Measurements from ENCODE around the gene STRN.

STRN gene

DNA sequence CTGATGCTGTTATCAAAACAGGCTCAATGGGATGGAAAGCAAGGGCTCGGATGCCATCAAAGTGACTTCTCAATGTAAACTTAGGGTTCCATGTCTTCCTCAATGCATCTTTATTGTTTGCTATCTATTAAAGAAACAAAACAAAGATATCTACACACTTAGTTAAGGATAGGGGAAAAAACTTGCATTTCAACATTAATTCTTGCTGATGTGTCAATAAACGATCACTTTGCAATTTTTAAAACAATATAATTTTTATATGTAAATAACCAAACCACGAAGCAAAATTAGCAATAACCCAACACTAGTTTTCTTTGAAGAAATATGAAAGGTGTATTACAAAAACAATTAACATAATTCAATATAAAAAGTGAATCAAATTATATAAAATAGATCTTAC is 96.7 kb downstream of the STRN start:
- no peak for ATAC-seq
- TF ChIP-seq, protein P1, sequence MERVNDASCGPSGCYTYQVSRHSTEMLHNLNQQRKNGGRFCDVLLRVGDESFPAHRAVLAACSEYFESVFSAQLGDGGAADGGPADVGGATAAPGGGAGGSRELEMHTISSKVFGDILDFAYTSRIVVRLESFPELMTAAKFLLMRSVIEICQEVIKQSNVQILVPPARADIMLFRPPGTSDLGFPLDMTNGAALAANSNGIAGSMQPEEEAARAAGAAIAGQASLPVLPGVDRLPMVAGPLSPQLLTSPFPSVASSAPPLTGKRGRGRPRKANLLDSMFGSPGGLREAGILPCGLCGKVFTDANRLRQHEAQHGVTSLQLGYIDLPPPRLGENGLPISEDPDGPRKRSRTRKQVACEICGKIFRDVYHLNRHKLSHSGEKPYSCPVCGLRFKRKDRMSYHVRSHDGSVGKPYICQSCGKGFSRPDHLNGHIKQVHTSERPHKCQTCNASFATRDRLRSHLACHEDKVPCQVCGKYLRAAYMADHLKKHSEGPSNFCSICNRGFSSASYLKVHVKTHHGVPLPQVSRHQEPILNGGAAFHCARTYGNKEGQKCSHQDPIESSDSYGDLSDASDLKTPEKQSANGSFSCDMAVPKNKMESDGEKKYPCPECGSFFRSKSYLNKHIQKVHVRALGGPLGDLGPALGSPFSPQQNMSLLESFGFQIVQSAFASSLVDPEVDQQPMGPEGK (CRISPR knock-in tag; IDR thresholded peaks at IDR 0.05; ENCODE audit: borderline replicate concordance), result no peak
- TF ChIP-seq ARNTL (CRISPR knock-in tag; IDR thresholded peaks at IDR 0.05; ENCODE audit: borderline replicate concordance, low read depth) (no peak), POU6F1 (CRISPR knock-in tag; IDR thresholded peaks at IDR 0.05; ENCODE audit: borderline replicate concordance, low read depth) (no peak), TCF4 (CRISPR knock-in tag; IDR thresholded peaks at IDR 0.05; ENCODE audit: borderline replicate concordance) (no peak), PPARA (CRISPR knock-in tag; IDR thresholded peaks at IDR 0.05; ENCODE audit: borderline replicate concordance) (no peak), ZNF70 (CRISPR knock-in tag; IDR thresholded peaks at IDR 0.05) (no peak)
- TF ChIP-seq, protein P2, sequence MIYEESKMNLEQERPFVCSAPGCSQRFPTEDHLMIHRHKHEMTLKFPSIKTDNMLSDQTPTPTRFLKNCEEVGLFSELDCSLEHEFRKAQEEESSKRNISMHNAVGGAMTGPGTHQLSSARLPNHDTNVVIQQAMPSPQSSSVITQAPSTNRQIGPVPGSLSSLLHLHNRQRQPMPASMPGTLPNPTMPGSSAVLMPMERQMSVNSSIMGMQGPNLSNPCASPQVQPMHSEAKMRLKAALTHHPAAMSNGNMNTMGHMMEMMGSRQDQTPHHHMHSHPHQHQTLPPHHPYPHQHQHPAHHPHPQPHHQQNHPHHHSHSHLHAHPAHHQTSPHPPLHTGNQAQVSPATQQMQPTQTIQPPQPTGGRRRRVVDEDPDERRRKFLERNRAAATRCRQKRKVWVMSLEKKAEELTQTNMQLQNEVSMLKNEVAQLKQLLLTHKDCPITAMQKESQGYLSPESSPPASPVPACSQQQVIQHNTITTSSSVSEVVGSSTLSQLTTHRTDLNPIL (CRISPR knock-in tag; IDR thresholded peaks at IDR 0.05; ENCODE audit: low read depth), result no peak

GRCh38 chr2:36861896-36862295 is 104.4 kb downstream of the STRN start:
- ATAC-seq, result no peak
- TF ChIP-seq SNAI2 (CRISPR knock-in tag; IDR thresholded peaks at IDR 0.05), result no peak
- no peak for TF ChIP-seq ZNF70 (CRISPR knock-in tag; IDR thresholded peaks at IDR 0.05)
- no peak for TF ChIP-seq CSDC2 (CRISPR knock-in tag; IDR thresholded peaks at IDR 0.05)
- TF ChIP-seq TCF4 (CRISPR knock-in tag; IDR thresholded peaks at IDR 0.05; ENCODE audit: borderline replicate concordance), result no peak
- TF ChIP-seq ZNF8 (CRISPR knock-in tag; IDR thresholded peaks at IDR 0.05), result no peak
- no peak for TF ChIP-seq GLIS3 (CRISPR knock-in tag; IDR thresholded peaks at IDR 0.05)
- TF ChIP-seq BACH2 (CRISPR knock-in tag; IDR thresholded peaks at IDR 0.05; ENCODE audit: borderline replicate concordance), result no peak
- TF ChIP-seq, protein P1 (CRISPR knock-in tag; IDR thresholded peaks at IDR 0.05; ENCODE audit: borderline replicate concordance), result no peak
- TF ChIP-seq ISL1 (CRISPR knock-in tag; IDR thresholded peaks at IDR 0.05), result no peak
- TF ChIP-seq, protein P3, sequence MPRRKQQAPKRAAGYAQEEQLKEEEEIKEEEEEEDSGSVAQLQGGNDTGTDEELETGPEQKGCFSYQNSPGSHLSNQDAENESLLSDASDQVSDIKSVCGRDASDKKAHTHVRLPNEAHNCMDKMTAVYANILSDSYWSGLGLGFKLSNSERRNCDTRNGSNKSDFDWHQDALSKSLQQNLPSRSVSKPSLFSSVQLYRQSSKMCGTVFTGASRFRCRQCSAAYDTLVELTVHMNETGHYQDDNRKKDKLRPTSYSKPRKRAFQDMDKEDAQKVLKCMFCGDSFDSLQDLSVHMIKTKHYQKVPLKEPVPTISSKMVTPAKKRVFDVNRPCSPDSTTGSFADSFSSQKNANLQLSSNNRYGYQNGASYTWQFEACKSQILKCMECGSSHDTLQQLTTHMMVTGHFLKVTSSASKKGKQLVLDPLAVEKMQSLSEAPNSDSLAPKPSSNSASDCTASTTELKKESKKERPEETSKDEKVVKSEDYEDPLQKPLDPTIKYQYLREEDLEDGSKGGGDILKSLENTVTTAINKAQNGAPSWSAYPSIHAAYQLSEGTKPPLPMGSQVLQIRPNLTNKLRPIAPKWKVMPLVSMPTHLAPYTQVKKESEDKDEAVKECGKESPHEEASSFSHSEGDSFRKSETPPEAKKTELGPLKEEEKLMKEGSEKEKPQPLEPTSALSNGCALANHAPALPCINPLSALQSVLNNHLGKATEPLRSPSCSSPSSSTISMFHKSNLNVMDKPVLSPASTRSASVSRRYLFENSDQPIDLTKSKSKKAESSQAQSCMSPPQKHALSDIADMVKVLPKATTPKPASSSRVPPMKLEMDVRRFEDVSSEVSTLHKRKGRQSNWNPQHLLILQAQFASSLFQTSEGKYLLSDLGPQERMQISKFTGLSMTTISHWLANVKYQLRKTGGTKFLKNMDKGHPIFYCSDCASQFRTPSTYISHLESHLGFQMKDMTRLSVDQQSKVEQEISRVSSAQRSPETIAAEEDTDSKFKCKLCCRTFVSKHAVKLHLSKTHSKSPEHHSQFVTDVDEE (CRISPR knock-in tag; IDR thresholded peaks at IDR 0.05), result no peak
- TF ChIP-seq OSR1 (CRISPR knock-in tag; IDR thresholded peaks at IDR 0.05), result no peak
- no peak for TF ChIP-seq ZFP30 (CRISPR knock-in tag; IDR thresholded peaks at IDR 0.05)
- no peak for TF ChIP-seq PPARA (CRISPR knock-in tag; IDR thresholded peaks at IDR 0.05; ENCODE audit: borderline replicate concordance)
- no peak for TF ChIP-seq POU6F1 (CRISPR knock-in tag; IDR thresholded peaks at IDR 0.05; ENCODE audit: borderline replicate concordance, low read depth)
- TF ChIP-seq, protein P2 (CRISPR knock-in tag; IDR thresholded peaks at IDR 0.05; ENCODE audit: low read depth), result no peak
- no peak for TF ChIP-seq ZNF565 (CRISPR knock-in tag; conservative IDR thresholded peaks at IDR 0.05; ENCODE audit: low read depth)
- no peak for TF ChIP-seq ZC3H10 (CRISPR knock-in tag; IDR thresholded peaks at IDR 0.05)
- TF ChIP-seq, protein P4, sequence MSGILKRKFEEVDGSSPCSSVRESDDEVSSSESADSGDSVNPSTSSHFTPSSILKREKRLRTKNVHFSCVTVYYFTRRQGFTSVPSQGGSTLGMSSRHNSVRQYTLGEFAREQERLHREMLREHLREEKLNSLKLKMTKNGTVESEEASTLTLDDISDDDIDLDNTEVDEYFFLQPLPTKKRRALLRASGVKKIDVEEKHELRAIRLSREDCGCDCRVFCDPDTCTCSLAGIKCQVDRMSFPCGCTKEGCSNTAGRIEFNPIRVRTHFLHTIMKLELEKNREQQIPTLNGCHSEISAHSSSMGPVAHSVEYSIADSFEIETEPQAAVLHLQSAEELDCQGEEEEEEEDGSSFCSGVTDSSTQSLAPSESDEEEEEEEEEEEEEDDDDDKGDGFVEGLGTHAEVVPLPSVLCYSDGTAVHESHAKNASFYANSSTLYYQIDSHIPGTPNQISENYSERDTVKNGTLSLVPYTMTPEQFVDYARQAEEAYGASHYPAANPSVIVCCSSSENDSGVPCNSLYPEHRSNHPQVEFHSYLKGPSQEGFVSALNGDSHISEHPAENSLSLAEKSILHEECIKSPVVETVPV (CRISPR knock-in tag; IDR thresholded peaks at IDR 0.05), result no peak
- TF ChIP-seq ZFP3 (CRISPR knock-in tag; IDR thresholded peaks at IDR 0.05), result no peak
- TF ChIP-seq ARNTL (CRISPR knock-in tag; IDR thresholded peaks at IDR 0.05; ENCODE audit: borderline replicate concordance, low read depth), result no peak
